Astrocyte of the spinal cord (primary cell): Measurements from ENCODE around the gene TCAF2.
"Not testable (repeated sequence)": the region's sequence is repeated elsewhere in the genome, so short reads cannot be mapped to it uniquely, and the experiment has no call there.

Experiments
- DNase-seq: peaks from one replicate; pipeline ENCODE4 v3.0.0; 2011; ENCODE audit warnings: low read depth, low spot score
- H3K4me3 ChIP-seq: 2 replicates; pipeline ENCODE4 v1.5.1; 2011; ENCODE audit warnings: low read depth, mild to moderate bottlenecking, low read length, moderate library complexity
- in situ Hi-C: cut with HindIII; loops from 2 replicates; pipeline ENCODE4 v1.10.0; 2017; ENCODE audit warnings: low sequenced_read_pairs

The TCAF2 gene

GRCh38 chr7:143640528-143641189, 19.9 kb downstream of the TCAF2 start:
- DNase-seq, H3K4me3 ChIP-seq, in situ Hi-C loops: not testable (repeated sequence)

GRCh38 chr7:143646598-143646997, 25.8 kb downstream of the TCAF2 start:
- in situ Hi-C loops, DNase-seq, H3K4me3 ChIP-seq: not testable (repeated sequence)

- DNase-seq, in situ Hi-C loops: not testable (repeated sequence)
Measured at GRCh38 chr7:143649902-143650301, 29.1 kb downstream of the TCAF2 start.

GRCh38 chr7:143650447-143650846, 29.7 kb downstream of the TCAF2 start:
- DNase-seq, H3K4me3 ChIP-seq, in situ Hi-C loops: not testable (repeated sequence)

More at GRCh38 chr7:143649902-143650301, 29.1 kb downstream of the TCAF2 start:
- not testable (repeated sequence) for H3K4me3 ChIP-seq
